Hematopoietic multipotent progenitor cell treated with erythropoietin and hydrocortisone succinate and interleukin-3 and kit ligand, for 17 days (in vitro differentiated cells): ENCODE measurements around the gene ETFA.

Experiments
- DNase-seq: peaks from one replicate; pipeline ENCODE4 v3.0.0-alpha.2; 2015; ENCODE audit warnings: low spot score

The ETFA gene

DNA sequence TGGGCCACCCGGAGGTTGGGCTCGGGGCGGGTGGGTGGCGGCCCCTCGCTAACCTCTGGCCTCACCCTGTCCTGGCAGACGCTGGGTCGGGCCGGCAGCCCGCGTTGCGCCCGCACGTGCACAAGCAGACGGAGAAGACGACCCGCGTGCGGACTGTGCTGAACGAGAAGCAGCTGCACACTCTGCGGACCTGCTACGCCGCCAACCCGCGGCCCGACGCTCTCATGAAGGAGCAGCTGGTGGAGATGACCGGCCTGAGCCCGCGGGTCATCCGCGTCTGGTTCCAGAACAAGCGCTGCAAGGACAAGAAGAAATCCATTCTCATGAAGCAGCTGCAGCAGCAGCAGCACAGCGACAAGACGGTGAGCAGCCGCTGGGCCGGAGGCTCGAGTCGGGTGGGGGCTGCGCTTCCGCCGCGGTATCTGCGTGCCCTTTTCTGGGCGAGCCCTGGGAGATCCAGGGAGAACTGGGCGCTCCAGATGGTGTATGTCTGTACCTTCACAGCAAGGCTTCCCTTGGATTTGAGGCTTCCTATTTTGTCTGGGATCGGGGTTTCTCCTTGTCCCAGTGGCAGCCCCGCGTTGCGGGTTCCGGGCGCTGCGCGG lies 29.0 kb upstream of the ETFA start:
- no peak for DNase-seq

- DNase-seq, result no peak
These were observed 28.3 kb upstream of the ETFA start for GRCh38 chr15:76339305-76340197.

DNA sequence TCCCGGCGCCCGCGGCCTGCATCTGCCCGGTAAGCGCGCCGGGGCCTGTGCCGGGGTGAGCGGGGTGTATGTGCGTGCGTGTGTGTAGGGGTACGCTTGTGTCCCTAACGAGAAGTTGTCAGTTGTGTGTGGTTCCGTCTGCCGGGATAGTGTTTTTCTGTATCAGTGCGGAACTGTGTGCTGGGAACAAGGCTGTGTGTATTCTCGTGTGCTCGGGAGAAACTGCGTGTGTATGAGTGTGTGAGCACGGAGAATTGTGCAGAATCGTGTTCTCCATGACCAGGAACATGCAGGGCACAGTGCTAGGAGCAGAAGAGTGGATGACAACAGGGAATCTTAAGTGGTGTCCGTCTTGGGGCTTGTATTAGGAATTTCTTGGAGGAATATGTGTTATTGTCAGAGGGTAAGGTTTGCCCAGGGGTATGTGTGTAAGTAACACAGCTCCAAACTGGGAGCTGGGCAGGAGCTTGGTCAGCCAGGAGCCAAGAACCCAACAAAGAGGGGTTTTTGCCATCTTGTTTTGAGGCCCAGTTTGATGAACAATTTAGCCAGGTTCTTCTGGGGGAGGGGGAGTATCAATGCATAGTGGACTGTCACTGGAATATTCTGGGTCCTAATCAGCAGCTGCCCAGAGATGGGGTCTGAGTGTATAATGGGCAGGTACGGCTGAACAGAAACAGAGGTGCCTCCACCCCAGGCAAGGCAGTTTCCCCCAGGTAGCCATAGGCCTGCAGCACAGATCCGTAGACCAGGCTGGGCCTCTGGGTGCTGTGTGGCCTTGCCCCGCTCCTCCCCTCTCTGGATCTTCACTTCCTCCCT lies 27.4 kb upstream of the ETFA start:
- no peak for DNase-seq

GRCh38 chr15:76337696-76338485 lies 26.6 kb upstream of the ETFA start:
- DNase-seq, result no peak

GRCh38 chr15:76337059-76337695 lies 25.9 kb upstream of the ETFA start:
- no peak for DNase-seq

DNA sequence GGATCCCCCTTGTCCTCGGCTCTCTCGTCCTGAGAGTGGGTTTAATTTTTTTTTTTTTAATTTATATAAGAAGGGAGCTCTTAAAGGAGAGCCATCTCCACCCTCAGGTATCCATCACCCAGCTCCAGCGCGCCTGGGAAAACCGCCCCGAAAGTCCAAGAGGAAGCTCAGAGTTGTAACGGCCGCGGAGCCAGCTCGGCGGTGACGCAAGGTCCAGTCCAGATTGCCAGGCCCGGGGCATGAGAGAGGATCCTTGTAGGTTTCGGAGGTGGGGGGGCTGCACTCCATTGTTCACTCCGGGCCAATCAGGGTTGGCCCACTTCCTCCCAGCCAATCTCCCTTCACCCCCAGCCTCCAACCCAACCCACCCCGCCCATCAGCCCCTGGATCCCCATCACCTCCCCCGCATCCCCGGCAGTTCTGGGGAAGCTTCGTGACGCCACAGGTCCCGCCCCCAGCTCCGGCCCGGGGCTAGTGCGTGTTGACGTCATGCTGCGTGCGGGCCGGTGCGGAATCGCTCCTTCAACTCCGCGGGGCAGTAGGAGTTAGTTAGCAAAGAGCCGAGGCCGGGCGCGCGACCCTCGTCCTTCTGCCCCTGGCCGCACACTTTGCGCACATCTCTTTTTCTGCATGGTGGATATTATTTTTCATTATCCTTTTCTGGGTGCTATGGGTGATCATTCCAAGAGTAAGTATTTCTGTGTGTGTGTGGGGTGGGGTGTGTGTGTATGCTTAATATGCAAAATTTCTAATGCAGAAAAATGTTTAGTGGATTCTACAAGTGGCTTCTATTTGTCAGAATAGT lies 25.2 kb upstream of the ETFA start, which contains the start of gene ISL2:
ISL2 (plus strand) TSS at position 520 of the 805 bp plus-strand sequence; CDS start at position 631, 111 bp downstream.
- DNase-seq, result no peak

GRCh38 chr15:76335307-76336253 lies 24.3 kb upstream of the ETFA start:
- DNase-seq, result no peak

- no peak for DNase-seq
These were observed 23.4 kb upstream of the ETFA start for GRCh38 chr15:76334438-76335306.

DNA sequence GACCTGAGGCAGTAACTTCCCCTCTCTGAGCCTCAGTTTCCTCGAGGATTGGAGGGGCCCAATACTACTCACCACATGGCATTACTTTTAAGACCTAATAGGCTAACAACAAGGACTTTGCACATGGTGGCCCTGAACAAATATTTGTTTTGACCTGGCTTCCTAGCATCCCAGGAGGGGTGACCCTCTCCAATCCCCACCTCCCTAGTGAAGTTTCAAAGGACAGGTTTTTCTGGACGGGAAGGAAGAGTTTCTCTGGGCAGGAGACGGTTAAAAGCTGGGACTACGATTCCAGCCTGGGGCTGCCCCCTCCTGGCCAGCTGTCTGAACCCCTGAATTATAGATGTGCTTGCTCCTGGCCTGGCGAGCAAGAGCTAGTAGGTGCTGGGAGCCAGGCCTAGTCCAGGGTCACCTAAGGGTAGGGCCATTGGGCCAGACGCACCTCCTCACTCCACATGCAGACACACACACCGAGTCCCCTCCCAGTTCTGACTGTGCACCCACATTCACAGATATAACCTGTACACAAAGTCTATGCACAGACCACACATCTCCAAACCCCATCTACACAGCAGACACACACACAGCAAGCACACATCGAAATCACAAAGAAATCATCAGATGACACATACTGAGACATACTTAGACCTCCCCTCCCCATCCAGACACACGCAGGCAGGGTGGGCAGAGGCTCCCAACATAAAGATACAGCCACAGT lies 22.6 kb upstream of the ETFA start:
- no peak for DNase-seq

- DNase-seq, result no peak
These were observed 22.0 kb upstream of the ETFA start for GRCh38 chr15:76333309-76333708.

- DNase-seq, result no peak
These were observed 21.5 kb upstream of the ETFA start for GRCh38 chr15:76332796-76333195.

GRCh38 chr15:76330080-76330680 lies 18.9 kb upstream of the ETFA start:
- peak; percentile 38 for DNase-seq

- DNase-seq, result no peak
These were observed 17.7 kb upstream of the ETFA start for GRCh38 chr15:76328958-76329357.

DNA sequence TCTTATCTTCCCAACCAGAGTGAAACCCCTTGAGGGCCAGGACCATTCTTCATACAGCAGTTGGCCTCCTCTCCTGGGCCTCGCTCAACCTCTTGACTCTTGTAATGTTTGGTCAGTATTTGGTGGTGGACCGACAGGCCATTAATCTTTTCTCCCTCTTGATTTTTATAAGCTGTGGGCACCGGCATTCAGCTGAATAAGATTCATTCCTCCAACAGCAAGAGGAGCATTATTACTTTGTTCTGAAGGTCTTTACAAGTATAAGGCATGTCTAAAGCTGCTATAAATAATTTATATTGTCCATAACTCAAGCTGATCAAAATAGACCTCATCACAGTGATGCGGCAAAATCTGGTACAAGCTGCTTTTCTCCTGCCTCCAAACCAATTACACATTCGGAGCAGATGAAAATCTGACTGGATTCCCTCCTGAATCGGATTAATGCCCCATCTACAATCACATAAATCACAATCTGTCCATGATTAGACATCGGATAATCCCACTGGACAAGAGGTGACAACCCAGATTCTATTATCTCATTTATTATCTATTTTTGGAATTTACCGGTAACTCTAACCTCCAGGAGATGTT lies 16.9 kb upstream of the ETFA start:
- DNase-seq, result no peak

GRCh38 chr15:76327191-76328105 lies 16.2 kb upstream of the ETFA start:
- DNase-seq, result no peak

GRCh38 chr15:76325704-76326103 lies 14.4 kb upstream of the ETFA start:
- no peak for DNase-seq
